Activated T-cell treated with anti-CD3 and anti-CD28 coated beads, Interleukin-2, amount 50 U/mL, for 1 hour (primary cell): ENCODE results near the gene SERINC5.
"Not testable (repeated sequence)": the region's sequence is repeated elsewhere in the genome, so short reads cannot be mapped to it uniquely, and the experiment has no call there.

ENCODE experiments used
- DNase-seq: peaks from one replicate; pipeline ENCODE4 v3.0.0-alpha.2; 2020

Gene SERINC5

GRCh38 chr5:80225189-80225933 lies 30.5 kb downstream of the SERINC5 start:
- DNase-seq = no peak

GRCh38 chr5:80223561-80223960 lies 32.3 kb downstream of the SERINC5 start:
- DNase-seq = no peak

- DNase-seq = peak; percentile 42
Measured at GRCh38 chr5:80220245-80220897, 35.5 kb downstream of the SERINC5 start.

GRCh38 chr5:80219391-80219790 lies 36.5 kb downstream of the SERINC5 start:
- no peak for DNase-seq

GRCh38 chr5:80217667-80218066 lies 38.2 kb downstream of the SERINC5 start:
- no peak for DNase-seq

GRCh38 chr5:80216753-80217596 lies 38.9 kb downstream of the SERINC5 start:
- DNase-seq = peak; percentile 43

- DNase-seq = no peak
Measured at GRCh38 chr5:80216096-80216495, 39.8 kb downstream of the SERINC5 start.

GRCh38 chr5:80215523-80215922 lies 40.3 kb downstream of the SERINC5 start:
- no peak for DNase-seq

GRCh38 chr5:80213466-80213865 lies 42.4 kb downstream of the SERINC5 start:
- DNase-seq = no peak

- DNase-seq = no peak
Measured at GRCh38 chr5:80212171-80212667, 43.6 kb downstream of the SERINC5 start.

- no peak for DNase-seq
Measured at GRCh38 chr5:80211327-80211726, 44.5 kb downstream of the SERINC5 start.

- DNase-seq = no peak
Measured at GRCh38 chr5:80210014-80210413, 45.8 kb downstream of the SERINC5 start.

GRCh38 chr5:80208381-80208780 lies 47.5 kb downstream of the SERINC5 start:
- DNase-seq = no peak

GRCh38 chr5:80207832-80208231 lies 48.0 kb downstream of the SERINC5 start:
- no peak for DNase-seq

- DNase-seq = no peak
Measured at GRCh38 chr5:80206282-80206681, 49.6 kb downstream of the SERINC5 start.

GRCh38 chr5:80205846-80206245 lies 50.0 kb downstream of the SERINC5 start:
- DNase-seq = no peak

- DNase-seq = no peak
Measured at GRCh38 chr5:80204808-80205614, 50.8 kb downstream of the SERINC5 start.

GRCh38 chr5:80201763-80202162 lies 54.1 kb downstream of the SERINC5 start:
- not testable (repeated sequence) for DNase-seq

- DNase-seq = no peak
Measured at GRCh38 chr5:80198920-80199319, 56.9 kb downstream of the SERINC5 start.

- no peak for DNase-seq
Measured at GRCh38 chr5:80198399-80198798, 57.4 kb downstream of the SERINC5 start.

GRCh38 chr5:80195837-80196400 lies 59.9 kb downstream of the SERINC5 start:
- DNase-seq = no peak

- no peak for DNase-seq
Measured at GRCh38 chr5:80194468-80194867, 61.4 kb downstream of the SERINC5 start.
